ENCODE data around the gene HAUS3.

HAUS3 gene

DNA sequence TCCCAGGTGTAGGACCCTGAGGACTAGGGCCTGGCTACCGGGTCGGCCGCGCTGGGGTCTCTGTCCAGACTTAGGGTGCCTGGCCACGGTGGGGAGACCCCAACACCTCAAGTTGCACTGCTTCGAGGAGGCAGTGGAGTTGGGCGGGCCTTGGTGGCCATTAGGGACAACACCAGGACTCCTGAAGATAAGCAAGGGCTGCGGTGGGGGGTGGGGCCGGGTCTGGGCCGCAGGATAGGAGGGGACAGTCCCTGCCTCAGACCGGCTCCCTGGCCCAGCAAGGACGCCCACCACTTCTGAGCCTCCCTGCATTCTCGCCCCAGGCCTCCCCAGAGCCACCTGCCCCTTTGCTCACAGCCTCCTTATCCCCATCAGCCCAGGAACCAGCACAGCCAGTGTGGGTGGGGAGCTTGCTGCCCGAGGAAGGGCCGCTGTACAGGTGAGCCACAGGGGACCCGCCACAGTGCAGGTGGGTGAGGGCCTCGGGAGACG lies 25.4 kb upstream of the HAUS3 start:
- Histone ChIP-seq H3K4me1 (ENCODE audit: control insufficient read depth, insufficient read depth, low read length) (no peaks in the 10 kb centered on the region), H3K27me3 (ENCODE audit: control insufficient read depth, insufficient read depth, low read length) (no peaks in the 10 kb centered on the region), H3K9ac (ENCODE audit: low read depth, low read length) (no peak overlapping the region), H3K36me3 (ENCODE audit: control insufficient read depth, insufficient read depth, low read length) (no peaks in the 10 kb centered on the region), H3K4me3 (ENCODE audit: low read depth, low read length) (no peak overlapping the region), H3K9me3 (ENCODE audit: control insufficient read depth, insufficient read depth, low read length) (no peaks in the 10 kb centered on the region)

DNA sequence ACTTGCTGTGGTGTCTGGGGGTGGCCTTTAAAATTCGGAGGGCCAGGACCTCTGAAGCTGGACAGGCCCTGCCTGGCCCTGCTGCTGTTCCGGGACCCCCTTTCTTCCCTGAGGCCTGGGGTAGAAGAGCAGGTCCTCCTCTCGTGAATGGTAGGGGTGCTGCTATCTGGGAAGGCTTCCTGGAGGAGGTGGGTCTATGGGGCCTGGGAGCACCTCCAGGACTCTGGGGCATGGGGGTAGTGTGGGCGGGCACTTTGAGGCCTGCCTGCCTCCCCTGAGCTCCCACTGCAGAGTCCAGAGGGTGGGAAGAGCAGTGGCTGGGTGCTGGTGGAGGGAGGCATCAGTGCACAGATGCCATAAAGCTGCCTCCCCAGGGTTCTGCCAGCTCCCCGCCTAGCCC lies 24.9 kb upstream of the HAUS3 start:
- no peaks in the 10 kb centered on the region for H3K36me3 ChIP-seq (ENCODE audit: control insufficient read depth, insufficient read depth, low read length)
- H3K9ac ChIP-seq (ENCODE audit: low read depth, low read length), result no peak overlapping the region
- no peak overlapping the region for H3K4me3 ChIP-seq (ENCODE audit: low read depth, low read length)
- H3K9me3 ChIP-seq (ENCODE audit: control insufficient read depth, insufficient read depth, low read length), result no peaks in the 10 kb centered on the region
- H3K27me3 ChIP-seq (ENCODE audit: control insufficient read depth, insufficient read depth, low read length), result no peaks in the 10 kb centered on the region
- no peaks in the 10 kb centered on the region for H3K4me1 ChIP-seq (ENCODE audit: control insufficient read depth, insufficient read depth, low read length)

DNA sequence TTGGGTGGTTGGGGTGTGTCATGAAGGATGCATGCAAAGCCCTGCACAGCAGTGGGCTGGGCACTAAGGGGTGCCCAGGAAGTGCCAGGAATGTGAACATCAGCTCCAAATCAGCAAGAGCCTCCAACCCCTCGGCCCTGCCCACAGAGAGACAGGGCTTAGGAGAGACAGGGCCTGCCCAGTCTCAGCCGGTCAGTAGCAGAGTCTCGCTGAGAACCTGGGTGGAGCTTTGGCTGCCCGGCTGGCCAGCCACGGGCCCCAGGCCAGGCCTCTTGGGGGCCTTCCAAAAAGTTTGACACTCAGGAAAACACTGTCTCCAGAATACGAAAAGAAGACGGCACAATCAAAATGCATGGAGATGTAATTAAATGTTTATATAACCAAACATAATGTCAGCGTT lies 24.3 kb upstream of the HAUS3 start:
- Histone ChIP-seq H3K27me3 (ENCODE audit: control insufficient read depth, insufficient read depth, low read length) (no peaks in the 10 kb centered on the region), H3K4me3 (ENCODE audit: low read depth, low read length) (no peak overlapping the region), H3K9me3 (ENCODE audit: control insufficient read depth, insufficient read depth, low read length) (no peaks in the 10 kb centered on the region), H3K4me1 (ENCODE audit: control insufficient read depth, insufficient read depth, low read length) (no peaks in the 10 kb centered on the region), H3K9ac (ENCODE audit: low read depth, low read length) (no peak overlapping the region), H3K36me3 (ENCODE audit: control insufficient read depth, insufficient read depth, low read length) (no peaks in the 10 kb centered on the region)

DNA sequence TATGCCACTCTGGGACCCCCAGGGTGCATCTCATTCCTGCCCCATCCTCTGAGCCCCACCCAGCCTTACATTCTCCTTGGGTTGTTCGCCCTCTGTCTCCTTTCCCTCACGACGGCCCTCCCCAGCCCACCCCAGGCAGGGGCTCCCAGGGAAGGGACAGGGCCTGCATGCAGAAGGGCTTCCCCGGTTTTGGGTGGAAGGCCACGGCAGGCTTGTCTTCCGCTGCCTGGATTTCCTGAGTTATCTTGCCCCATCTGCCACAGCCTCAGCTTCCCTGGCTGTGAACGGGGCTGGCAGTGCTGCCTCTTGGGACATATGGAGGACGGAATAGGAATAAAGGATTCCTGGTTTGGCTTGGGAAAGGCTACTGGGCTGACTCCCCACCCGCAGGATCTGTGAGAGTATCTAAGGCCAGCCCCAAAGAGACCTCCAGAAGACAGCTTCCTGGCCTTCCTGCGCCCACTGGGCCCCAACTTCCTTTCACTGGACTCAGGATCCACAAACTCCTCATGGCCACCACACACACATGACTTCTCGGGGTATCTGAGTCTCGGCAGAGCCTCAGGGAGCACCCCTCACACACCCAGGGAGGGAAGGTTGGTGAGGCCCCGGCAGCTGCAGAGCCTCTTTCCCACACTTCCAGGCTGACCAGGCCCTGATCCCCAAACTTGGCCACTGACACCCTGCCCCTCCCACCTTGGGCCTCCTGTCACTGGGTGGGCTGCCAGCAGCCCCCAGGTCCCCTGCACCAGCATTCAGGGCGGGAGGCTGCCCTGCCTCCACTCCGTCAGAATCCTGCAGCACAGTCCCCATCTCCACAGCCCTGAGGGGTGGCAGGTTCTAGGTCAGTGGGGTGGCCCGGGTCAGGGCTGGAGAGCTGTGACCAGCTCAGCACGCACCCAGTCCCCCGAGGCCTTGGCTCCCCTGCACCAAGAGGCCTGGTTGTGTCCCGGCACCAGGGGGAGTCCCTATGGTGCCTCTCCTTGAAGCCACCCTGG lies 23.5 kb upstream of the HAUS3 start:
- no peaks in the 10 kb centered on the region for H3K4me1 ChIP-seq (ENCODE audit: control insufficient read depth, insufficient read depth, low read length)
- H3K36me3 ChIP-seq (ENCODE audit: control insufficient read depth, insufficient read depth, low read length), result no peaks in the 10 kb centered on the region
- H3K4me3 ChIP-seq (ENCODE audit: low read depth, low read length), result no peak overlapping the region
- no peaks in the 10 kb centered on the region for H3K9me3 ChIP-seq (ENCODE audit: control insufficient read depth, insufficient read depth, low read length)
- no peaks in the 10 kb centered on the region for H3K27me3 ChIP-seq (ENCODE audit: control insufficient read depth, insufficient read depth, low read length)
- no peak overlapping the region for H3K9ac ChIP-seq (ENCODE audit: low read depth, low read length)

DNA sequence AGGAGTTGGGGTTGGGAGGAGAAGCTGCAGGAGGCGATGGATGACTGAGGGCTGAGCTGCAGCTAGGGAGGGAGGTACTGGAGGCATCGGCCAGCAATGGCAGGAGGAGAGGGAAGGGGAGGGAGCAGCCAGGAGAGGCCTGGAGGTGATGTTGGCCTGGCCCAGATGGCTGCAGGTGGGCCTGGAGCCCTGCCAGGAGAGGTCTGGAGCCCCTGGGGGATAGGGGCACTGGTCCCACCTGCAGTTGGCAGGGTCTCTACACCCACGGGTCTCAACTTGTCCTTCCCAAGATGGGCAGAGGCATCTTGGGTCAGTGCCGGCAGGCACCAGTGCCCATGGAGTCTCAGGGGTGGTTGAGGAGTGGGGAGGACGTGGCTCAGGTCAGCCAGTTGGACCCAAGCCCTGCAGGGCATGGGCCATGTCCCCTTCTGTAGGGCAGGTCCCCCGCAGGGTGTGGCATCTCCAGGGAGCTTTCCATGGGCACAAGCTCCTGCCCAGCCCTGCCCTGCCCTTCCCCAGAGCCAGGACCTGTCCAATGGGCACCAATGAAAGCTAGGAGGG lies 22.6 kb upstream of the HAUS3 start:
- Histone ChIP-seq H3K27me3 (ENCODE audit: control insufficient read depth, insufficient read depth, low read length) (no peaks in the 10 kb centered on the region), H3K4me3 (ENCODE audit: low read depth, low read length) (no peak overlapping the region), H3K9ac (ENCODE audit: low read depth, low read length) (peak overlapping the region; percentile 24), H3K9me3 (ENCODE audit: control insufficient read depth, insufficient read depth, low read length) (no peaks in the 10 kb centered on the region), H3K4me1 (ENCODE audit: control insufficient read depth, insufficient read depth, low read length) (no peaks in the 10 kb centered on the region), H3K36me3 (ENCODE audit: control insufficient read depth, insufficient read depth, low read length) (peaks cover 5% of the 10 kb centered on the region)

DNA sequence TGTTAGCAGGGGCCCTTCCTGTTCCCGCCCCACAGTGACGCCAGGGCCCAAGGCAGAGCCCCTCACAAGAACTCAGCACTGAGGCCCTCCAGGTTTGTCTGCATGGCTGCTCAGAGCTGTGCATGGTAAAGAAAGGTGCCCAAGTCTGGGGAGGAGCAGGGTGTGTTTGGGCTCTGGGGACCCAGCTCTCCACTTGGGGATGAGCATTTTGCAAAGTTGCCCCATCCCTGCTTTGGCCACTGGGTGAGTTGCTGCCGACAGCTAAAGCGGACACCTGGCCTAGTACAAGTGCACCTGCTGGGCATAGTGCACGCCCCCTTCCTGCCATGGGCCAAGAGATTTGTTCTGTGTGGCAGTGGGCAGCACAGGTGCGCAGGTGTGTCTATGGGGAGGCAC lies 22.0 kb upstream of the HAUS3 start:
- H3K9me3 ChIP-seq (ENCODE audit: control insufficient read depth, insufficient read depth, low read length), result no peaks in the 10 kb centered on the region
- no peaks in the 10 kb centered on the region for H3K4me1 ChIP-seq (ENCODE audit: control insufficient read depth, insufficient read depth, low read length)
- H3K36me3 ChIP-seq (ENCODE audit: control insufficient read depth, insufficient read depth, low read length), result peaks cover 5% of the 10 kb centered on the region
- H3K9ac ChIP-seq (ENCODE audit: low read depth, low read length), result peak overlapping the region; percentile 24
- H3K4me3 ChIP-seq (ENCODE audit: low read depth, low read length), result no peak overlapping the region
- no peaks in the 10 kb centered on the region for H3K27me3 ChIP-seq (ENCODE audit: control insufficient read depth, insufficient read depth, low read length)

DNA sequence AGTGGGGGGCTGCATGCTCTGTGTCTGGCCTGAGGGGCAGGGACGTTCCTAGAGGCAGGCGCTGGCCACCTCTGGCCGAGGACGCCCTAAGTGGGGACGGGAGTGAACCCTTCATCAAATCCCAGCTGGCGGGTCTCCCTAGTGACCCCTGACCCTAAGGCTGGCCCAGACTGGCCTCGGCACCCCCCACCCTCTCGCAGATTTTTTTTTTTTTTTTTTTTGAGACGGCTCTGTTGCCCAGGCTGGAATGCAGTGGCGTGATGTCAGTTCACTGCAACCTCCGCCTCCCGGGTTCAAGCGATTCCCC lies 21.0 kb upstream of the HAUS3 start:
- Histone ChIP-seq H3K4me3 (ENCODE audit: low read depth, low read length) (peak overlapping the region; percentile 58), H3K9ac (ENCODE audit: low read depth, low read length) (no peak overlapping the region), H3K27me3 (ENCODE audit: control insufficient read depth, insufficient read depth, low read length) (no peaks in the 10 kb centered on the region), H3K9me3 (ENCODE audit: control insufficient read depth, insufficient read depth, low read length) (no peaks in the 10 kb centered on the region), H3K4me1 (ENCODE audit: control insufficient read depth, insufficient read depth, low read length) (no peaks in the 10 kb centered on the region), H3K36me3 (ENCODE audit: control insufficient read depth, insufficient read depth, low read length) (peaks cover 11% of the 10 kb centered on the region)

DNA sequence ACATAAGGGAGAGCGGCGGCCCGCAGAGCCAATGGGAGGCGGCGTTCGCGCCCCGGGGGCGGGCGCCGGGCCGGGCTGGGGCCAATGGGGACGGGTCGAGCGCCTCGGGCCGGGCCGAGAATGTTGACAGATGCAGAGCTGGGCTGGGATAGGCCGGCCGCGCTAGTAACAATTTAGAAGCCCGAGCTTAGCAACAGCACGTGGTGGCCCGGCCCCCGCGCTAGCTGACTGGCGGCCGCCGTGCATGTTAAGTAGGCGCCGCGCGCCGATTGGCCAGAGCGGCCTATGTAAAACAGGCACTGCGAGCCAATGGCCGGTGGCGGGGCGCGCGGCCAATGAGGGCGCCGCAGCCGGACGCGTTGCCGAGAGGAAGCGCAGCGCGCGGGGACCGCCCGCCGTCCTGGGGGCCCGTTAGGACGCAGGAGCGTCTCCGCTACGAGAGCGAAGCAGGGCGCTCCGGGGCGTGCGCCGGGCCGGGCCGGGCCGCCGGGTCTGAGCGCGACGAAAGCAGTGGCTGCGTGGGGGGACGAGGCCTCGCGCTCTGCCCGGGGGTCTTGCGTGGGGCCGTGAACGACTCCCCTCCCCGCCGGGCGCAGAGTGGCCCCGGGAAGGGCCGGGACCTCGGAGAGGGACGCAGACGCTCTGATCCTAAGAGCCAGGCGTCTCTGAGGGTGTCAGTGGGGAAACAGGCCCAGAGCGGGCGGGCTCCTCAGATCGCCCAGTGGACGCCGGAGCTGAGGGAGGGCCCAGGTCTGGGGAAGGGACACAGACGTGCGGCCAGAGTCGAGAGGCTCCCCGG lies 20.4 kb upstream of the HAUS3 start:
- peaks cover 11% of the 10 kb centered on the region for H3K36me3 ChIP-seq (ENCODE audit: control insufficient read depth, insufficient read depth, low read length)
- peak overlapping the region; percentile 60 for H3K9ac ChIP-seq (ENCODE audit: low read depth, low read length)
- no peaks in the 10 kb centered on the region for H3K27me3 ChIP-seq (ENCODE audit: control insufficient read depth, insufficient read depth, low read length)
- no peaks in the 10 kb centered on the region for H3K9me3 ChIP-seq (ENCODE audit: control insufficient read depth, insufficient read depth, low read length)
- H3K4me3 ChIP-seq (ENCODE audit: low read depth, low read length), result peak overlapping the region; percentile 58
- no peaks in the 10 kb centered on the region for H3K4me1 ChIP-seq (ENCODE audit: control insufficient read depth, insufficient read depth, low read length)

DNA sequence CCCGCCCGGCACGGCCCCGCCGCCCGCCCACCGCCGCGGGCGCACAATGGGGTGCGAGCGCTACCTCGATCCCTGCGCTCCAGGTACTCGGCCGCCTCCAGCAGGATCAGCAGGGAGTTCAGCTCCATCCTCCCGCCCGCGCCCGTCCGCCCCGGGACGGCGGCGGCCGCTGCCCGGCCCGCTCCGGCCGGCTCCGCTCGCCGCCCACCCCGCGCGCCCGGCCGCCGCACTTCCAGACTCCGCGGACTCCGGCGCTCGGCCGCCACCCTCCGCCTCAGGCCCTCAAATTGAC lies 19.9 kb upstream of the HAUS3 start, which contains the start of gene MXD4:
Gene MXD4, minus strand, starts transcription at position 257 of the 292 bp plus-strand sequence. Its CDS starts 129 bp downstream, at position 128.
- Histone ChIP-seq H3K4me3 (ENCODE audit: low read depth, low read length) (peak within 1 kb of the TSS; percentile 58), H3K36me3 (ENCODE audit: control insufficient read depth, insufficient read depth, low read length) (peaks cover 11% of the 10 kb centered on the region), H3K9me3 (ENCODE audit: control insufficient read depth, insufficient read depth, low read length) (no peaks in the 10 kb centered on the region), H3K27me3 (ENCODE audit: control insufficient read depth, insufficient read depth, low read length) (no peaks in the 10 kb centered on the region), H3K4me1 (ENCODE audit: control insufficient read depth, insufficient read depth, low read length) (no peaks in the 10 kb centered on the region), H3K9ac (ENCODE audit: low read depth, low read length) (peak within 1 kb of the TSS; percentile 60)

DNA sequence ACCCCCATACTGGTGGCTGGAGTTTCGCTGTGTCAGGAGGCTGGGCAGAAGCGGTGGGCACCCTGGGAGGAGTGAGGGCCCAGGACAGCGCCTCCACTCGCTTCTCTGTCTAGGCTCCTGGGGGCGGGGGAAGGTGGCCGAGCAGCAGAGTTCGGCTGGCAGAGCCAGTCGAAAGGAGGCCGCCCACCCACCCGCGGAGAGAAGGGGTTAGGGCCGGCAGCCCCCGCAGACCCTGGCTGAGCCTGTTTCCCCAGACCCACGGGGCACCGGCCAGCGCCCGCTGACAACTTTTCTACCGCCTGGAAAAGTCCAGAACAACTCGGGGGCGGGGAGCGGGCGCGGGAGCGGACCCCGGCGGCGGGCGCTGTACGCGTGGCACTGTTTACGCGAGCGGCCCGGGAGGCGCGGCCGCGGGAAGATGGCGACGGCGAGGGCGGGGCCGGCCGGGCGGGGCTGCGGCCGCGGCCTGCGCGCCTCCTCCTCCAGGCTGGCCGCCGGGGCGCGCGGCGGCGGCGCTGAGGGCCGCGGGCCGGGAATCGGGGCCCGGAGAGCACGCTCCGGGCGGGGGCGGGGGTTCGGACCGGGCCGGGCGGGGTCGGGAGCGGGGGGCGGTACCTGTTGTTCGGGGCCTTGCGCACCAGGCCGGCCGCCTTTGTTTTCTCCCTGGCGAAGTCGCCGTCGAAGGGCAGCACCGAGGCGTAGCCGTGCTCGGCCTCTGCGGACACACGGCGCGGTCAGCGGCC lies 19.4 kb upstream of the HAUS3 start:
- peaks cover 11% of the 10 kb centered on the region for H3K36me3 ChIP-seq (ENCODE audit: control insufficient read depth, insufficient read depth, low read length)
- peak overlapping the region; percentile 48 for H3K4me3 ChIP-seq (ENCODE audit: low read depth, low read length)
- no peak overlapping the region for H3K9ac ChIP-seq (ENCODE audit: low read depth, low read length)
- H3K9me3 ChIP-seq (ENCODE audit: control insufficient read depth, insufficient read depth, low read length), result no peaks in the 10 kb centered on the region
- H3K27me3 ChIP-seq (ENCODE audit: control insufficient read depth, insufficient read depth, low read length), result no peaks in the 10 kb centered on the region
- H3K4me1 ChIP-seq (ENCODE audit: control insufficient read depth, insufficient read depth, low read length), result no peaks in the 10 kb centered on the region

DNA sequence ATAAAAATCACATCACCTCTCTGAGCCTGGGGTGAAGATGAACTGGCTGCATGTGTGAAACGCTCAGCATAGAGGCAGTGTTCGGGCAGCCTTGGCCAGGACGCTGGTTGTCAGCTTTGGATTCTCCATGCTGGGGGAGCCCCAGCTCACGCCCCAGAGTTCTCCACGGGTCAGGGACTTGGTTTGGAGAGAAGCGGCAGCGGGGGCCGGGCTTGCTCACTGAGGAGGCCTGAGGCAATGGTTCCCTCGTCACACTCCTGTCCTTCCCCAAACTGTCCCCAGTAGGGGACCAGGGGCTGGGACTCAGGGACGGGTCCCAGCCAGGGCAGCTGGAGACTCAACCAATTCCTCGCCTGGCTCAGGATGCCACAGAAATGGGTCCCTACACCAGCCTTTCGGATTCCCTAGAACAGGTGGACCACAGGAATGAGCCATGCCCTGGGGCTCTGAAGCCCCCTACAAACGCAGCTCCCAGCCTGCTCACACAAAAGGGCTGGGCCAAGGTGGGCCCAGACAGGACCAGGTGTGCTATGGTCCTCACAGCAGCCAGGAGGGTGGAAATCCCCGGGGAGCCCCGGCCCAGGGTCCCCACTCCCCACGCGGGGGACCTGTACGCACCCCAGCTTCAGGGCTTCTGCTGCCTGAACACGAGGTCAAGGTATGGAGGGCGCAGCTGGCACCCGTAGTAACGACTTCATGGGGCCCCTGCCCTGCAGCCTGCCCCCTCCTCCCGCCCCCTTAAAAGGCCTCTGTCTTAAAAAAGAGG lies 18.6 kb upstream of the HAUS3 start:
- H3K4me3 ChIP-seq (ENCODE audit: low read depth, low read length), result peak overlapping the region; percentile 46
- H3K9ac ChIP-seq (ENCODE audit: low read depth, low read length), result peak overlapping the region; percentile 24
- no peaks in the 10 kb centered on the region for H3K4me1 ChIP-seq (ENCODE audit: control insufficient read depth, insufficient read depth, low read length)
- H3K27me3 ChIP-seq (ENCODE audit: control insufficient read depth, insufficient read depth, low read length), result no peaks in the 10 kb centered on the region
- H3K9me3 ChIP-seq (ENCODE audit: control insufficient read depth, insufficient read depth, low read length), result no peaks in the 10 kb centered on the region
- H3K36me3 ChIP-seq (ENCODE audit: control insufficient read depth, insufficient read depth, low read length), result peaks cover 11% of the 10 kb centered on the region

All from iPS-15b (cell line).